Loucy (cell line): ENCODE measurements around the gene DBH.

Experiments used
- EZH2phosphoT487 ChIP-seq: fragments of 200-600 bp; IDR thresholded peaks from 2 replicates; pipeline ENCODE4 v1.6.1; 2018; ENCODE audit warnings: antibody characterized with exemption, mild to moderate bottlenecking, moderate library complexity, borderline replicate concordance
- TF ChIP-seq, protein P1 (sequence below): fragments of 200-600 bp; sonication (generic); conservative IDR thresholded peaks from 2 replicates; pipeline ENCODE4 v1.5.1; 2014; ENCODE audit warnings: mild to moderate bottlenecking, antibody characterized with exemption, low read length

DNA sequence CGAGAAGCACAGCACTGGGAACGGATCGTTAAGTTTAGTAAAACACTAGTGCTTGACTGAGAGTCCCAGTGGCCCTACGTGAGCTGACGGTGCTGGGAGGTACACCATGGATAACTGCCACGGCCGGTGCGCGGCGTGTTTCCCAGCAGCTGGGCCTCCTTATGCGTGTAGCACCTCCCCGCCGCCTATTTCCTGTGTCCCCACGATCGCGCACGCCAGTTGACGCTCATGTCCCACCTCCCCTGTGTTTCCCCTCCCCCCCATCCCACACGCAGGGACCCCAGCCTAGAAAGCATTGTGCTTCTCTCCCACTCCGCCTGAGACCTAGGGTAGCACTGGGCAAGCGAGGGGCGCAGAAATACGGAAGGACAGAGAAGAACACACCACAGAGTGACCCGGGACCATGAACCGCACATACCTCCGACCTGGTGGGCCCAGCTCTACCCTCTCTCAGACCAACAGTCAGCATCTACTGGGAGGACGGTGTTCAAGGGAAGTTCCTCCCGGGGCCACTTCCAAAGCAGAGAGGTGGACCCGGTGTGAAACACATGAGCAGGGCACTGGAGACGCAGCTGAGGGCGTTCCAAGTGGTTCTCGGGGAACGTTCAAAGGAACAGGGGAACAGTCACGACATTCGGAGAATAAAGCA lies 45.6 kb downstream of the DBH start:
- TF ChIP-seq, protein P1, sequence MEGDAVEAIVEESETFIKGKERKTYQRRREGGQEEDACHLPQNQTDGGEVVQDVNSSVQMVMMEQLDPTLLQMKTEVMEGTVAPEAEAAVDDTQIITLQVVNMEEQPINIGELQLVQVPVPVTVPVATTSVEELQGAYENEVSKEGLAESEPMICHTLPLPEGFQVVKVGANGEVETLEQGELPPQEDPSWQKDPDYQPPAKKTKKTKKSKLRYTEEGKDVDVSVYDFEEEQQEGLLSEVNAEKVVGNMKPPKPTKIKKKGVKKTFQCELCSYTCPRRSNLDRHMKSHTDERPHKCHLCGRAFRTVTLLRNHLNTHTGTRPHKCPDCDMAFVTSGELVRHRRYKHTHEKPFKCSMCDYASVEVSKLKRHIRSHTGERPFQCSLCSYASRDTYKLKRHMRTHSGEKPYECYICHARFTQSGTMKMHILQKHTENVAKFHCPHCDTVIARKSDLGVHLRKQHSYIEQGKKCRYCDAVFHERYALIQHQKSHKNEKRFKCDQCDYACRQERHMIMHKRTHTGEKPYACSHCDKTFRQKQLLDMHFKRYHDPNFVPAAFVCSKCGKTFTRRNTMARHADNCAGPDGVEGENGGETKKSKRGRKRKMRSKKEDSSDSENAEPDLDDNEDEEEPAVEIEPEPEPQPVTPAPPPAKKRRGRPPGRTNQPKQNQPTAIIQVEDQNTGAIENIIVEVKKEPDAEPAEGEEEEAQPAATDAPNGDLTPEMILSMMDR = no peak
- TF ChIP-seq EZH2phosphoT487 = no peak
